ENCODE measurements around the gene CRYAB. TPM values are rescaled to one million over a fixed set of nuclear protein-coding genes. Genes with fewer than 3 reads are reported as not detected.
A peak's percentile ranks its signal among the peaks of the same experiment; 100 is the strongest.

CRYAB gene
- total and polyA plus RNA-seq, 2 of the 4 experiments (the other 2 are of a cell fraction) = 6.5 to 19.5 TPM

DNA sequence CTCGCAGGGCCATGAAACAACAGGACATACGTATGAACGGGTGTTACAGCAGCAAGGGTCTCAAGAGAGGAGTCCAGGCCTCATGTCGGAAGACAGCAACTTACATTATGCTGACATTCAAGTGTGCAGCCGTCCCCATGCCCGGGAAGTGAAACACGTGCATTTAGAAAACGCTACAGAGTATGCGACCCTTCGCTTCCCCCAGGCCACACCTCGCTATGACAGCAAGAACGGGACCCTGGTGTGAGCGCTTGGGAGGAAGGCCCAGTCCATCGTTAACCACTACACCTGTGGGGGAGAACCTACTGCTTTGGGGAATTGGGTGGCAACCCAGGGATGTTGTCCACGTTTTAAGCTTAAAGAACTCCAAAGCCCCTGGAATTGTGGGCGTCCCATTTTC, 14.4 kb upstream of the CRYAB start:
- Histone ChIP-seq H3K9ac (ENCODE audit: low read depth, low read length) (no peak overlapping the region), H3K14ac (replicated peaks; ENCODE audit: low read depth, low read length) (peak overlapping the region; percentile 83; the same call in 1 of the 2 replicates), H3K9me1 (ENCODE audit: insufficient read depth, low read length) (peaks cover 21% of the 10 kb centered on the region), H3K36me3 (ENCODE audit: control insufficient read depth, insufficient read depth, low read length) (no peaks in the 10 kb centered on the region), H3K79me1 (ENCODE audit: low read depth in 1 of 2, low read length in 2 of 2) (peaks cover 0 to 8% of the 10 kb centered on the region in 2 experiments; a peak in 2 of 4 replicates), H3K56ac (ENCODE audit: extremely low read depth, insufficient read depth, low read length) (no peak overlapping the region), H3K4me2 (ENCODE audit: low read depth, low read length) (no peak overlapping the region), H3K4me3 (ENCODE audit: insufficient read depth, low read depth, low read length) (no peak overlapping the region), H2BK5ac (ENCODE audit: low read depth, low read length, poor library complexity, severe bottlenecking) (peak overlapping the region; percentile 91), H4K5ac (ENCODE audit: low read depth, low read length) (peak overlapping the region; percentile 28; the same call in 1 of the 2 replicates), H4K20me1 (ENCODE audit: insufficient read depth, low read length) (no peaks in the 10 kb centered on the region), H2BK120ac (ENCODE audit: low read depth, low read length) (peak overlapping the region; percentile 84; the same call in 1 of the 2 replicates), H2AFZ (replicated peaks; ENCODE audit: low read length, poor library complexity) (peak overlapping the region; percentile 98), H3K27ac (ENCODE audit: insufficient read depth, low read length) (peak overlapping the region; percentile 13; the same call in 1 of the 2 replicates), H2BK20ac (ENCODE audit: low read depth, low read length) (peak overlapping the region; percentile 52; the same call in 1 of the 2 replicates), H2BK15ac (ENCODE audit: low read depth, low read length) (peak overlapping the region; percentile 89; the same call in 2 of the 3 replicates), H3K9me3 (ENCODE audit: control insufficient read depth, insufficient read depth, low read length) (no peaks in the 10 kb centered on the region), H3K18ac (ENCODE audit: low read depth, low read length) (no peak overlapping the region), H2AK5ac (ENCODE audit: low read depth, low read length) (peak overlapping the region; percentile 20), H3K4me1 (ENCODE audit: control insufficient read depth, insufficient read depth, low read length) (peaks cover 12% of the 10 kb centered on the region), H4K8ac (ENCODE audit: low read depth in 2 of 2, low read length in 2 of 2) (peak overlapping the region; percentile 56 to 99; a peak in 3 of 4 replicates), H3K27me3 (ENCODE audit: control insufficient read depth, insufficient read depth, low read length) (no peaks in the 10 kb centered on the region), H4K91ac (ENCODE audit: insufficient read depth, low read depth, low read length) (peak overlapping the region; percentile 60), H3K4ac (ENCODE audit: low read depth, low read length) (peak overlapping the region; percentile 81), H3K23ac (ENCODE audit: low read depth, low read length) (no peak overlapping the region; the same call in 1 of the 2 replicates), H2AK9ac (replicated peaks; ENCODE audit: low read depth, low read length, poor library complexity) (peak overlapping the region; percentile 90)
- ChIA-PET CTCF (interaction anchor here (1.8 kb wide), 1 partner anchor 14 kb away, joined by 4 read pairs; no protein-coding TSS in a partner anchor), POLR2A (ENCODE audit: unreplicated experiment) (interaction anchor here (1.0 to 1.7 kb wide), 2 partner anchors 11 to 32 kb away, joined by 5 read pairs; no protein-coding TSS in a partner anchor)
- no peak for ATAC-seq (ENCODE audit: low read depth)
- in situ Hi-C loops (cut with MboI; ENCODE audit: low sequenced_read_pairs) (no loop called here), intact Hi-C loops (cut with micrococcal nuclease) (loop anchor here (2.0 kb wide), 1 partner anchor 47 kb away; the partner anchor contains the start of genes CFAP68 and FDXACB1), dilution Hi-C loops (cut with HindIII; ENCODE audit: low sequenced_read_pairs, unreplicated experiment) (no loop called here)
- no peak for DNase-seq
- TF ChIP-seq NFE2L2 (IDR thresholded peaks at IDR 0.05; ENCODE audit: low read depth, low read length) = no peak
- TF ChIP-seq CHD1 (IDR thresholded peaks at IDR 0.05; ENCODE audit: low read depth, low read length) = no peak
- no peak for TF ChIP-seq SMC3 (IDR thresholded peaks at IDR 0.05; ENCODE audit: low read depth, low read length)
- no peak for TF ChIP-seq RFX5 (IDR thresholded peaks at IDR 0.05; ENCODE audit: low read depth, low read length)
- TF ChIP-seq, protein P1, sequence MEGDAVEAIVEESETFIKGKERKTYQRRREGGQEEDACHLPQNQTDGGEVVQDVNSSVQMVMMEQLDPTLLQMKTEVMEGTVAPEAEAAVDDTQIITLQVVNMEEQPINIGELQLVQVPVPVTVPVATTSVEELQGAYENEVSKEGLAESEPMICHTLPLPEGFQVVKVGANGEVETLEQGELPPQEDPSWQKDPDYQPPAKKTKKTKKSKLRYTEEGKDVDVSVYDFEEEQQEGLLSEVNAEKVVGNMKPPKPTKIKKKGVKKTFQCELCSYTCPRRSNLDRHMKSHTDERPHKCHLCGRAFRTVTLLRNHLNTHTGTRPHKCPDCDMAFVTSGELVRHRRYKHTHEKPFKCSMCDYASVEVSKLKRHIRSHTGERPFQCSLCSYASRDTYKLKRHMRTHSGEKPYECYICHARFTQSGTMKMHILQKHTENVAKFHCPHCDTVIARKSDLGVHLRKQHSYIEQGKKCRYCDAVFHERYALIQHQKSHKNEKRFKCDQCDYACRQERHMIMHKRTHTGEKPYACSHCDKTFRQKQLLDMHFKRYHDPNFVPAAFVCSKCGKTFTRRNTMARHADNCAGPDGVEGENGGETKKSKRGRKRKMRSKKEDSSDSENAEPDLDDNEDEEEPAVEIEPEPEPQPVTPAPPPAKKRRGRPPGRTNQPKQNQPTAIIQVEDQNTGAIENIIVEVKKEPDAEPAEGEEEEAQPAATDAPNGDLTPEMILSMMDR (conservative IDR thresholded peaks at IDR 0.05; ENCODE audit: low read depth, low read length) = no peak
- no peak for TF ChIP-seq MAZ (IDR thresholded peaks at IDR 0.05; ENCODE audit: borderline replicate concordance, low read depth, low read length)
- no peak for TF ChIP-seq RAD21 (IDR thresholded peaks at IDR 0.05; ENCODE audit: low read length)
- TF ChIP-seq RCOR1 (IDR thresholded peaks at IDR 0.05; ENCODE audit: insufficient replicate concordance, low read length) = no peak
- no peak for TF ChIP-seq BHLHE40 (IDR thresholded peaks at IDR 0.05; ENCODE audit: low read depth, low read length)
- TF ChIP-seq POLR2A (IDR thresholded peaks at IDR 0.05; ENCODE audit: low read depth, low read length) = no peak
- 92% methylated on average over 8 of the region's 16 CpGs; no CpG with 5 or more reads in 1 of the 2 experiments for WGBS, 2 experiments (ENCODE audit: extremely low coverage in 2 of 2, insufficient read length in 1 of 2)
- BruUV-seq (replicated peaks) = no TSS peak
